Measurements from ENCODE around the gene TPPP.

The TPPP gene

DNA sequence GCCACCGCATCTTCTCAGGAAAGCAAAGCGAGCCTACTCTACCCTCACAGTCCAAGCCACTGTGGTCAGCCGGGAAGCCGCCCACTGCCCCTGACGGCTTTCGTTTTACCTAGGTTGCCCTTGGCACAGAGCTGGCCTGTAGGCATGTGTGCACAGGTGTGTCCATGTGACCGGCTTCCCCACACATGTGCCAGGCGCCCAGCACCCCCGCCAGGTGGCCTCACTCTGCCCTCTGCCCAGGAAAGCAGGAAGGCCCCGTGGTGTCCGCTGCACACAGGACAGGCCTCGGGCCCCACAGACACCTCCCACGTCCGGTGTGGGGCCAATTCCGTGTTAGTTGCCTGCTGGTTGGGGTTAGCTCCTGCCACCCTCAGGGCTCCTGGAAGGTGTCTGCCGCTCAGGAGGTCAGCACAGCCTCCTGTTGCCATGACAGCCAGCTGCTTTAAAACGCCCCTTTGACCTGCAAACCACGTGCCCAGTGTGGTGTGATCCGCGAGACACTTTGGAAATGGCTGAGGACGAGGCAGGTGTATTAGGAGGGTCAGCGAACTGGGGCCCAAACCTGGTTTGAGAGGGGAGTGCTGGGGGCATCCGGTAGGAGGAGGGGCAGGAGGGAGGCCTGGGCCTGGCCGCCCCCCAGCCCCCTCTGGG, 28.7 kb downstream of the TPPP start:
- Histone ChIP-seq H3K27ac (ENCODE audit: poor library complexity, severe bottlenecking) (no peak overlapping the region), H3K9me3 (ENCODE audit: severe bottlenecking) (no peaks in the 10 kb centered on the region), H3K27me3 (ENCODE audit: insufficient read depth, poor library complexity, severe bottlenecking) (no peaks in the 10 kb centered on the region), H3K4me3 (ENCODE audit: severe bottlenecking) (no peak overlapping the region), H3K4me1 (ENCODE audit: insufficient read depth, poor library complexity, severe bottlenecking) (no peaks in the 10 kb centered on the region), H3K36me3 (ENCODE audit: low read depth) (peaks cover 34% of the 10 kb centered on the region)
- TF ChIP-seq CTCF (IDR thresholded peaks at IDR 0.05; ENCODE audit: poor library complexity, severe bottlenecking): no peak
- DNase-seq (ENCODE audit: low spot score) (no peak), ATAC-seq (ENCODE audit: low read depth) (no peak)

- Histone ChIP-seq H3K4me1 (ENCODE audit: insufficient read depth, poor library complexity, severe bottlenecking) (no peaks in the 10 kb centered on the region), H3K9me3 (ENCODE audit: severe bottlenecking) (no peaks in the 10 kb centered on the region), H3K27me3 (ENCODE audit: insufficient read depth, poor library complexity, severe bottlenecking) (no peaks in the 10 kb centered on the region), H3K4me3 (ENCODE audit: severe bottlenecking) (no peak overlapping the region), H3K27ac (ENCODE audit: poor library complexity, severe bottlenecking) (no peak overlapping the region), H3K36me3 (ENCODE audit: low read depth) (peaks cover 42% of the 10 kb centered on the region)
- peak; percentile 71 for DNase-seq (ENCODE audit: low spot score)
- 0 out of 3 replicates have a peak, but pooled peaks have one; percentile 11 for ATAC-seq (ENCODE audit: low read depth)
- TF ChIP-seq CTCF (IDR thresholded peaks at IDR 0.05; ENCODE audit: poor library complexity, severe bottlenecking): no peak
Measured at GRCh38 chr5:663436-664342, 29.5 kb downstream of the TPPP start.

DNA sequence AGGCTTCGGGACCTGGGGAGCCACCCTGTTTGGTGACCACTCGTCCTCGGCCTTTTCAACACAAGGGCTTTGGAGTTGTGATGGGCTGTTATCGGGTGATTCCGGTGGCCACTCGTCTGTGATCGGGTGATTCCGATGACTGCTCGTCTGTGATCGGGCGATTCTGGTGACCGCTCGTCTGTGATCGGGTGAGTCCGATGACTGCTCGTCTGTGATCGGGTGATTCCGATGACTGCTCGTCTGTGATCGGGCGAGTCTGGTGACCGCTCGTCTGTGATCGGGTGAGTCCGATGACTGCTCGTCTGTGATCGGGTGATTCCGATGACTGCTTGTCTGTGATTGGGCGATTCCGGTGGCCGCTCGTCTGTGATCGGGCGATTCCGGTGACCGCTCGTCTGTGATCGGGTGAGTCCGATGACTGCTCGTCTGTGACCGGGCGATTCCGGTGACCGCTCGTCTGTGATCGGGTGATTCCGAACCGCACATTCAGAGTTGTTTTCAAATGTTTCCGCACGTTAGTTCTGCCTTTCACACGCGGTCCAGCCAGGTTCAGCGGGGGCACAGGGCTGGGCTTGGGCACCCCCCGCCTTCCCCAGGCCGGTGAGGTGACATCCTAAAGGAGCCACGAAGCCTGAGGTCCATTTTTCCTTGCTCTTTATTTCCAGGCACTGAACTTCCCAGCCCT, 30.3 kb downstream of the TPPP start:
- TF ChIP-seq CTCF (IDR thresholded peaks at IDR 0.05; ENCODE audit: poor library complexity, severe bottlenecking): no peak
- Histone ChIP-seq H3K4me1 (ENCODE audit: insufficient read depth, poor library complexity, severe bottlenecking) (no peaks in the 10 kb centered on the region), H3K36me3 (ENCODE audit: low read depth) (peaks cover 48% of the 10 kb centered on the region), H3K27me3 (ENCODE audit: insufficient read depth, poor library complexity, severe bottlenecking) (no peaks in the 10 kb centered on the region), H3K9me3 (ENCODE audit: severe bottlenecking) (no peaks in the 10 kb centered on the region), H3K27ac (ENCODE audit: poor library complexity, severe bottlenecking) (no peak overlapping the region), H3K4me3 (ENCODE audit: severe bottlenecking) (no peak overlapping the region)
- ATAC-seq (ENCODE audit: low read depth) (no peak), DNase-seq (ENCODE audit: low spot score) (no peak)

- no peak for TF ChIP-seq CTCF (IDR thresholded peaks at IDR 0.05; ENCODE audit: poor library complexity, severe bottlenecking)
- peak; percentile 72 for DNase-seq (ENCODE audit: low spot score)
- Histone ChIP-seq H3K36me3 (ENCODE audit: low read depth) (peaks cover 55% of the 10 kb centered on the region), H3K27ac (ENCODE audit: poor library complexity, severe bottlenecking) (no peak overlapping the region), H3K9me3 (ENCODE audit: severe bottlenecking) (no peaks in the 10 kb centered on the region), H3K4me1 (ENCODE audit: insufficient read depth, poor library complexity, severe bottlenecking) (no peaks in the 10 kb centered on the region), H3K4me3 (ENCODE audit: severe bottlenecking) (no peak overlapping the region), H3K27me3 (ENCODE audit: insufficient read depth, poor library complexity, severe bottlenecking) (no peaks in the 10 kb centered on the region)
- ATAC-seq (ENCODE audit: low read depth): no peak
Measured at GRCh38 chr5:661891-662750, 31.0 kb downstream of the TPPP start.
